T-cell (primary cell): ENCODE data around the gene PIK3R6. TPM values are rescaled to one million over a fixed set of nuclear protein-coding genes. Genes with fewer than 3 reads are reported as not detected.
A peak's percentile ranks its signal among the peaks of the same experiment; 100 is the strongest.
"Not testable (repeated sequence)": the region's sequence is repeated elsewhere in the genome, so short reads cannot be mapped to it uniquely, and the experiment has no call there.

Source experiments
- ATAC-seq, 4 experiments: fragments of 200-7000 bp in 3 of 4; fragments of 150-1000 bp in 1 of 4; cut with Tn5 transposase; replicated peaks in 1 of 4; 1 replicate in 3 of 4; 2 replicates in 1 of 4; pipeline ENCODE4 v1.10.0; 2021; ENCODE audit warnings: moderate library complexity in 3 of 4, mild to moderate bottlenecking in 2 of 4, moderate number of reproducible peaks in 1 of 4
- CTCF ChIA-PET, 2 donors: fragments of 300-600 bp; sonication (Branson Sonifier 250); formaldehyde crosslinking; loops; one replicate each; lab custom pipeline; 2022; ENCODE audit warnings: antibody characterized with exemption in 2 of 2; lab: Charles Lee
- POLR2A ChIA-PET, 2 donors: fragments of 300-600 bp; sonication (Branson Sonifier 250); formaldehyde crosslinking; loops; one replicate each; lab custom pipeline; 2022; ENCODE audit warnings: antibody characterized with exemption in 2 of 2; lab: Charles Lee
- DNase-seq, 35 experiments: peaks; one replicate each; pipeline versions ENCODE4 v3.0.0 to v3.0.0-alpha.2; 2013 to 2023
- H3K27ac ChIP-seq: one replicate; pipeline ENCODE4 v1.5.1; 2013; ENCODE audit warnings: low read length
- H3K27me3 ChIP-seq, 2 experiments: replicated peaks in 1 of 2; 1 replicate in 1 of 2; 2 replicates in 1 of 2; pipeline versions ENCODE4 v1.6.1 to v1.7.0; 2013; ENCODE audit warnings: low read length in 1 of 2, mixed read lengths in 1 of 2; ENCODE audit not compliant: control insufficient read depth in 2 of 2, insufficient read depth in 2 of 2; ENCODE audit errors: extremely low read depth in 1 of 2
- H3K36me3 ChIP-seq, 2 donors: 1 replicate in 1 of 2; 2 replicates in 1 of 2; pipeline versions ENCODE4 v1.6.1 to v1.7.0; 2013; ENCODE audit warnings: low read length in 1 of 2; ENCODE audit not compliant: control insufficient read depth in 2 of 2, insufficient read depth in 1 of 2; ENCODE audit errors: extremely low read depth in 1 of 2
- H3K4me1 ChIP-seq, 2 experiments: 1 replicate in 1 of 2; 2 replicates in 1 of 2; pipeline versions ENCODE4 v1.6.1 to v1.7.0; 2013; ENCODE audit warnings: low read length in 2 of 2, mixed read lengths in 1 of 2; ENCODE audit not compliant: insufficient read depth in 2 of 2, control insufficient read depth in 1 of 2; ENCODE audit errors: extremely low read depth in 1 of 2
- H3K4me3 ChIP-seq, 2 donors: 1 replicate in 1 of 2; 2 replicates in 1 of 2; pipeline versions ENCODE4 v1.5.1 to v1.7.0; 2013; ENCODE audit warnings: mild to moderate bottlenecking in 2 of 2, low read length in 1 of 2, moderate library complexity in 1 of 2; ENCODE audit not compliant: control insufficient read depth in 1 of 2; ENCODE audit errors: extremely low read depth in 1 of 2
- H3K9me3 ChIP-seq: 2 replicates; pipeline ENCODE4 v1.7.0; 2013
- H3K27ac Mint-ChIP-seq, 2 donors: one replicate each; pipeline ENCODE4 v1.8.0; 2020 to 2021; ENCODE audit warnings: mild to moderate bottlenecking in 2 of 2, mixed read lengths in 2 of 2
- H3K27me3 Mint-ChIP-seq, 2 donors: one replicate each; pipeline ENCODE4 v1.8.0; 2021 to 2022; ENCODE audit warnings: mixed read lengths in 2 of 2
- H3K36me3 Mint-ChIP-seq: one replicate; pipeline ENCODE4 v1.8.0; 2021; ENCODE audit warnings: mixed read lengths
- H3K4me1 Mint-ChIP-seq, 3 donors: one replicate each; pipeline ENCODE4 v1.8.0; 2020 to 2022; ENCODE audit warnings: mixed read lengths in 3 of 3, mild to moderate bottlenecking in 1 of 3
- H3K4me3 Mint-ChIP-seq, 3 donors: one replicate each; pipeline ENCODE4 v1.8.0; 2020 to 2022; ENCODE audit warnings: mild to moderate bottlenecking in 3 of 3, mixed read lengths in 3 of 3, moderate library complexity in 3 of 3
- H3K9me3 Mint-ChIP-seq, 3 donors: one replicate each; pipeline ENCODE4 v1.8.0; 2020 to 2022; ENCODE audit warnings: mixed read lengths in 3 of 3
- WGBS: methylation state at CpG from one replicate; pipeline ENCODE4 v1.1.5; 2013; ENCODE audit warnings: missing lambda C conversion rate; ENCODE audit not compliant: insufficient coverage; 5-methylcytosine and 5-hydroxymethylcytosine counted together
- total RNA-seq, 35 experiments: library from RNA in 6 of 35; stranded (reverse) in 6 of 35; fragments of 120-200 nt in 1 of 35; gene quantifications; one replicate each; pipeline versions ENCODE4 v1.2.1 to v1.2.4 and lab custom pipeline; 2013 to 2026

The PIK3R6 gene
- total RNA-seq, 5 donors from 2014 or later (not counting 1 experiment from before 2014, with no cell fraction given), result 0.53 to 1.4 (median 0.72) TPM

GRCh38 chr17:8887834-8888703 lies 20.6 kb upstream of the PIK3R6 start:
- Mint-ChIP-seq H3K4me3 (no peak overlapping the region), H3K27ac (no peak overlapping the region), H3K9me3 (no peaks in the 10 kb centered on the region), H3K36me3 (peaks cover 53% of the 10 kb centered on the region), H3K27me3 (no peaks in the 10 kb centered on the region), H3K4me1 (peaks cover 0 to 7% (median 5%) of the 10 kb centered on the region in 3 donors)
- DNase-seq (no peak), ATAC-seq (no peak)
- peaks cover 0 to 11% of the 10 kb centered on the region in 2 experiments for H3K4me1 ChIP-seq
- 98% methylated on average over 27 of the region's 39 CpGs for WGBS
- no peaks in the 10 kb centered on the region for H3K27me3 ChIP-seq
- H3K27ac ChIP-seq, result no peak overlapping the region
- H3K36me3 ChIP-seq, result peaks cover 33 to 90% of the 10 kb centered on the region in 2 donors
- CTCF ChIA-PET, result interaction anchor here in 1 of 2 donors (0.6 kb wide), 1 partner anchor 395 kb away, joined by 5 read pairs; no protein-coding TSS in a partner anchor
- POLR2A ChIA-PET, result no interaction called here
- H3K9me3 ChIP-seq, result no peaks in the 10 kb centered on the region
- H3K4me3 ChIP-seq, result no peak overlapping the region

DNA sequence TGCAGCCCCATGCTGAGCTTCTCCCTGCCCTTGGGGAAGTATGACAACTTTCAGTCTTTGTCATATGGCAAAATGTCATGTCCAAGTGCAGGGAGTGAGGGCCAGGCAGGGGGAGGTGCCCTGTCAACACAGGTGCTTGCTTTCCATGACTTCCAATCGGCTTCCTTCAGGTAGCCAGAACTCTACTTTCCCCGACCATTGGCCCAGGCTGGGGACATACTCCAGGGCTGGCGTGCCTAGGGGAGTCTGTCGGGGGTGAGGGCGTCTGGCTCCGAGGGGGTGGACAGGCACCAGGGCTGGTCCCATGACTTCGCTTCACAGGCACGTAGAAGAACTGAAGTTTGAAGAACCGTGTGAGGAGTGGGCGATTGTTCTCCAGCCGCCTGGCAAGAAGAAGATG lies 19.8 kb upstream of the PIK3R6 start:
- Histone ChIP-seq H3K27me3 (no peaks in the 10 kb centered on the region), H3K27ac (peak overlapping the region; percentile 29), H3K36me3 (peaks cover 33 to 89% of the 10 kb centered on the region in 2 donors), H3K4me3 (no peak overlapping the region), H3K4me1 (peaks cover 0 to 8% of the 10 kb centered on the region in 2 experiments), H3K9me3 (no peaks in the 10 kb centered on the region)
- Mint-ChIP-seq H3K27ac (peak overlapping the region in 1 of 2 donors; percentile 17), H3K9me3 (no peaks in the 10 kb centered on the region), H3K4me3 (no peak overlapping the region), H3K36me3 (peaks cover 52% of the 10 kb centered on the region), H3K27me3 (no peaks in the 10 kb centered on the region), H3K4me1 (peaks cover 0 to 5% (median 1%) of the 10 kb centered on the region in 3 donors)
- ChIA-PET POLR2A (no interaction called here), CTCF (interaction anchor here in 1 of 2 donors (0.6 kb wide), 1 partner anchor 395 kb away, joined by 5 read pairs; no protein-coding TSS in a partner anchor)
- no peak for ATAC-seq
- WGBS, result 96% methylated on average over 7 of the region's 11 CpGs
- DNase-seq, result no peak

DNA sequence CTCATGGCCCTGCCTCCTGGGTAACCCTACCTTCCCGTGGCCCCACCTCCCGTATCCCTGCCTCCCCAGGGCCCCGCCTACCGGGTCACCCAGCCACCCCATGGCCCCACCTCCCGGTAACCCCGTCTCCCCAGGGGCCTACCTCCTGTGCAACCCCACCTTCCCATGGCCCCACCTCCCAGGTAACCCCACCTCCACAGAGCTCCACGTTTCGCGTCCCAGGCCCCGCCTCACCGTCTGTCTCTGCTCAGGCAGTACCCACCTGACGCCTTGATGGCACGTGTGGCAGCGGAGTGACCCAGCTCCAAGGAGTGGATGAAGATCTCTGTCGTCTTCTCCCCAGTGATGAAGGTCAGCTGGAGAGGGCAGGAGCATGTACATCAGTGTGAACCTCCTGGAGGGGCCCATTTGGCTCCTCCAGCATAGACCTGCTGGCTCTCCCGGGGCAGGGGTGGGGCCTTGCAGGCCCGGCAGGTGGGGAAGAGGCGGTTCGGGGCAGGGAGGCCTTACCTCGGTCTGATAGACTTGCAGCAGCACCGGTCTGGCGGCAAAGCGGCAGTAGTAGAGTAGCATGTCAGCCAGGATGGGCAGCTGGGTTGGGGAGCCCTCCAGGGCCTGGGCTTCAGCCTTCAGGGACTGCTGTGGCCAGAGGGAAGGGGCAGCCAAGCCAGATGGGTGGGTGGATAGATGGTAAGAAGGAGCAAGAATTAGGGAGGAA lies 18.7 kb upstream of the PIK3R6 start:
- POLR2A ChIA-PET, result no interaction called here
- peaks cover 57% of the 10 kb centered on the region for H3K36me3 Mint-ChIP-seq
- H3K36me3 ChIP-seq, result peaks cover 38 to 91% of the 10 kb centered on the region in 2 donors
- H3K27me3 ChIP-seq, result no peaks in the 10 kb centered on the region
- DNase-seq (peak in 3 of 35 experiments; percentile 19 to 30 (median 22)), ATAC-seq (no peak)
- H3K4me3 Mint-ChIP-seq, result no peak overlapping the region
- no peaks in the 10 kb centered on the region for H3K27me3 Mint-ChIP-seq
- no peaks in the 10 kb centered on the region for H3K9me3 Mint-ChIP-seq
- H3K27ac Mint-ChIP-seq, result peak overlapping the region; percentile 55 to 63
- H3K27ac ChIP-seq, result peak overlapping the region; percentile 8
- H3K4me3 ChIP-seq, result no peak overlapping the region
- WGBS, result 98% methylated on average over 20 of the region's 23 CpGs
- H3K9me3 ChIP-seq, result no peaks in the 10 kb centered on the region
- H3K4me1 Mint-ChIP-seq, result peaks cover 0 to 5% (median 0%) of the 10 kb centered on the region in 3 donors
- peaks cover 0 to 8% of the 10 kb centered on the region in 2 experiments for H3K4me1 ChIP-seq
- CTCF ChIA-PET, result interaction anchor here in 1 of 2 donors (0.7 kb wide), 1 partner anchor 15 kb away, joined by 6 read pairs; no protein-coding TSS in a partner anchor

GRCh38 chr17:8885163-8885966 lies 17.9 kb upstream of the PIK3R6 start:
- H3K36me3 ChIP-seq, result peaks cover 35 to 91% of the 10 kb centered on the region in 2 donors
- 92% methylated on average over 14 of the region's 30 CpGs for WGBS
- peaks cover 63% of the 10 kb centered on the region for H3K36me3 Mint-ChIP-seq
- H3K9me3 Mint-ChIP-seq, POLR2A ChIA-PET, H3K4me1 Mint-ChIP-seq, H3K4me3 ChIP-seq, H3K27me3 Mint-ChIP-seq, H3K27me3 ChIP-seq, H3K9me3 ChIP-seq, H3K4me3 Mint-ChIP-seq, H3K4me1 ChIP-seq, H3K27ac Mint-ChIP-seq: not testable (repeated sequence)
- peak overlapping the region; percentile 36 for H3K27ac ChIP-seq
- DNase-seq (peak in 33 of 35 experiments; percentile 23 to 76 (median 63)), ATAC-seq (peak; percentile 55 to 76 (median 66))
- CTCF ChIA-PET, result interaction anchor here in 1 of 2 donors (0.7 kb wide), 1 partner anchor 16 kb away, joined by 6 read pairs; no protein-coding TSS in a partner anchor

DNA sequence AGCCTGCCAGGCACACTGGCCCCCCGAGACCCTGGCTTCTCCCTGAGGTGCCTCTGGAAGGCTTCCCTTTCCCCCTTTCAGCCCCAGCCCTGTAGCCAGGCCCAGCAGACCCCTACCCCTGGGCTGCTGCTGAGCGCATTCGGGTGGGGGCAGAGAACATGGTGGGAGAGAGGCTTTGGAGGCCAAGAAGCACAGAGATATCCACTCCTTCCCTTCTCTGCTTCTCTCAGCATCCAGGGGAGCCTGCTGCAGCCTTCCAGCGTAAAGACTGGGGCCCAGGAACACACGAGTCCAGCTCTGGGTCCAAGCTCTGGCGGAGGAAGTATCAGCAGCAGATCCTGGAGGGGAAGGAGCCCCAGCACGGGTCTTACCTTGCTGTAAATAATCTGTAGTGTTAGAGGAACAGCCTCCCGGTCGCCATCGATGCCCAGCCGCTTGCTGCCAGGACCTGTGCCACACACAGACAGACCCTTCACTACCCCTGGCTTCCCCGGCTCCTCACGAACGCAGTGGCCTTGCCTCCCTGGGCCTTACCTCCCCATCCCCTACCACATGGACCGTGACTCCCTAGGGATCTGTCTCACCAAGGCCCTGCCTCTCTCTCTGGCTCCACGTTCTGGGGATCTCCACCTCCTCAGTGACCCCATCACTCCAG lies 17.0 kb upstream of the PIK3R6 start:
- DNase-seq (no peak), ATAC-seq (no peak)
- Histone ChIP-seq H3K36me3 (peaks cover 26 to 91% of the 10 kb centered on the region in 2 donors), H3K27me3 (no peaks in the 10 kb centered on the region), H3K27ac (no peak overlapping the region), H3K4me1 (peaks cover 0 to 8% of the 10 kb centered on the region in 2 experiments), H3K9me3 (no peaks in the 10 kb centered on the region), H3K4me3 (no peak overlapping the region)
- Mint-ChIP-seq H3K9me3 (no peaks in the 10 kb centered on the region), H3K27me3 (no peaks in the 10 kb centered on the region), H3K4me1 (peaks cover 0 to 5% (median 0%) of the 10 kb centered on the region in 3 donors), H3K4me3 (no peak overlapping the region), H3K27ac (peak overlapping the region in 1 of 2 donors; percentile 69), H3K36me3 (peaks cover 62% of the 10 kb centered on the region)
- 100% methylated on average over 8 of the region's 16 CpGs for WGBS
- POLR2A ChIA-PET, result no interaction called here
- CTCF ChIA-PET, result no interaction called here
